ENCODE measurements around the gene FYB1. TPM values are rescaled to one million over a fixed set of nuclear protein-coding genes. Genes with fewer than 3 reads are reported as not detected.

The FYB1 gene
- total RNA-seq, 1 experiment from 2014 or later: 0.12 TPM

- ChIA-PET CTCF (no interaction called here), POLR2A (interaction anchor here (0.6 to 1.0 kb wide), 2 partner anchors 30 to 93 kb away, joined by 3 read pairs; no protein-coding TSS in a partner anchor)
- Mint-ChIP-seq H3K4me1 (ENCODE audit: insufficient read depth, unreplicated experiment) (peaks cover 7% of the 10 kb centered on the region), H3K27me3 (ENCODE audit: insufficient read depth, unreplicated experiment) (no peaks in the 10 kb centered on the region), H3K36me3 (ENCODE audit: insufficient read depth, unreplicated experiment) (no peaks in the 10 kb centered on the region), H3K27ac (ENCODE audit: low read depth, unreplicated experiment) (no peak overlapping the region), H3K9me3 (ENCODE audit: unreplicated experiment) (no peaks in the 10 kb centered on the region), H3K4me3 (ENCODE audit: unreplicated experiment) (no peak overlapping the region)
- intact Hi-C loops (cut with micrococcal nuclease): no loop called here
- TF ChIP-seq CTCF (IDR thresholded peaks at IDR 0.05; ENCODE audit: unreplicated experiment): no peak
- DNase-seq (ENCODE audit: unreplicated experiment): no peak
- no TSS peak for BruUV-seq (replicated peaks)
Observed at GRCh38 chr5:39164016-39164415, 55.3 kb downstream of the FYB1 start.

DNA sequence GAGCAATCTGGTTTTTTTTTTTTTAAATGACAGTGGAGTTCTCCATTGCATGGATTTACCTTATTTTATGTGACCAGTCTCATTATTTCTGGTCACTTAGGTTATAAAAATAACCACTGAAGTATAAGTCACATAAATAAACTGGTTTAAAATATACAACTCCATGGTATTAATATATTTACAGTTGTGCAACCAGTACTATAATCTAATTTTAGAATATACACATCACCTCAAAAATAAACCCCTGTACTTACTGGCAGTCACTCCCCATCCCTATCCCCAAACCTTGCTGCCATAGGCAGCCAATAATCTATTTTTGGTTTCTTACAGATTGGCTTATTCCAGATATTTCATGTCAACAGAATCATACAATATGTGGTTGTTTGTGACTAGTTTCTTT lies 57.8 kb downstream of the FYB1 start:
- ChIA-PET CTCF (no interaction called here), POLR2A (no interaction called here)
- no peak overlapping the region for H3K27ac Mint-ChIP-seq (ENCODE audit: low read depth, unreplicated experiment)
- no peaks in the 10 kb centered on the region for H3K27me3 Mint-ChIP-seq (ENCODE audit: insufficient read depth, unreplicated experiment)
- no peaks in the 10 kb centered on the region for H3K36me3 Mint-ChIP-seq (ENCODE audit: insufficient read depth, unreplicated experiment)
- DNase-seq (ENCODE audit: unreplicated experiment): no peak
- no peak overlapping the region for H3K4me3 Mint-ChIP-seq (ENCODE audit: unreplicated experiment)
- no peaks in the 10 kb centered on the region for H3K9me3 Mint-ChIP-seq (ENCODE audit: unreplicated experiment)
- no peak for TF ChIP-seq CTCF (IDR thresholded peaks at IDR 0.05; ENCODE audit: unreplicated experiment)
- H3K4me1 Mint-ChIP-seq (ENCODE audit: insufficient read depth, unreplicated experiment): peaks cover 11% of the 10 kb centered on the region
- no TSS peak for BruUV-seq (replicated peaks)
- intact Hi-C loops (cut with micrococcal nuclease): no loop called here

DNA sequence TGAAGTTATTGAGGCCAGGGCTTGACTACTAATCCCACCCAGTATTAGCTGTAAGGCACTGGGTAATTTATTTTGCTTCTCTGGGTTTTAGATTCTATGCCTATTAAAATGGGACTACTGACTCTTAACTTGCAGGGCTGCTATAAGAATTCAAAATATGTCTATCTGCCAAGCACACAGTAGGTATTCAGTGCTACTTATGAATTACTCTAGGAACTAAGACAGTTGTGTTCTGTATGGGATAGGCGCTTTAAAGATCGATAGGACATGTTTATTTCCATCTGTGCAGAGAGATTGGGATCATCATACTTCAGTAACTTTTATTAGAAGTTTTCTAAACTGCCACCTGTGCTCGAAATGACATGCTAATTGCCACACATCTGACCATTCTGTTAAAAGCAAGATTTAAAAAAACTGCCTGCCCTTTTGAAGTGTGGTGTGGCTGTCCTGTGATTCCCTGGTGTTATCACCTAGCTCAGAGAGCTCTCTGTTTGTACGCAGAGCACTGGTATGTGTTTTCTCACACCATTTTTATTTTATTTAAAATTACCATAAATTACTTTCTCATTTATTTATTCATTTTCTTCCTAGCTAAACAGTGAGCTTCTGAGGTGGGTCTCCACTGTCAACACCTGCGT lies 58.7 kb downstream of the FYB1 start:
- no TSS peak for BruUV-seq (replicated peaks)
- intact Hi-C loops (cut with micrococcal nuclease): no loop called here
- Mint-ChIP-seq H3K4me3 (ENCODE audit: unreplicated experiment) (no peak overlapping the region), H3K4me1 (ENCODE audit: insufficient read depth, unreplicated experiment) (peaks cover 11% of the 10 kb centered on the region), H3K36me3 (ENCODE audit: insufficient read depth, unreplicated experiment) (no peaks in the 10 kb centered on the region), H3K27ac (ENCODE audit: low read depth, unreplicated experiment) (no peak overlapping the region), H3K9me3 (ENCODE audit: unreplicated experiment) (no peaks in the 10 kb centered on the region), H3K27me3 (ENCODE audit: insufficient read depth, unreplicated experiment) (no peaks in the 10 kb centered on the region)
- DNase-seq (ENCODE audit: unreplicated experiment): no peak
- ChIA-PET POLR2A (no interaction called here), CTCF (interaction anchor here (0.5 to 0.9 kb wide), 4 partner anchors 14 to 28 kb away, joined by 3 to 4 read pairs (median 4); no protein-coding TSS in a partner anchor)
- TF ChIP-seq CTCF (IDR thresholded peaks at IDR 0.05; ENCODE audit: unreplicated experiment): no peak

- Mint-ChIP-seq H3K36me3 (ENCODE audit: insufficient read depth, unreplicated experiment) (no peaks in the 10 kb centered on the region), H3K9me3 (ENCODE audit: unreplicated experiment) (no peaks in the 10 kb centered on the region)
- TF ChIP-seq CTCF (IDR thresholded peaks at IDR 0.05; ENCODE audit: unreplicated experiment): no peak
Observed at GRCh38 chr5:39159811-39160490, 59.4 kb downstream of the FYB1 start.

More at GRCh38 chr5:39159811-39160490, 59.4 kb downstream of the FYB1 start:
- ChIA-PET POLR2A (no interaction called here), CTCF (interaction anchor here (0.6 to 1.3 kb wide), 5 partner anchors 15 to 387 kb away, joined by 3 to 4 read pairs (median 4); no protein-coding TSS in a partner anchor)
- DNase-seq (ENCODE audit: unreplicated experiment): no peak
- BruUV-seq (replicated peaks): no TSS peak
- Mint-ChIP-seq H3K27me3 (ENCODE audit: insufficient read depth, unreplicated experiment) (no peaks in the 10 kb centered on the region), H3K27ac (ENCODE audit: low read depth, unreplicated experiment) (no peak overlapping the region), H3K4me1 (ENCODE audit: insufficient read depth, unreplicated experiment) (peaks cover 11% of the 10 kb centered on the region), H3K4me3 (ENCODE audit: unreplicated experiment) (no peak overlapping the region)
- intact Hi-C loops (cut with micrococcal nuclease): no loop called here

Data from MCF 10A (cell line).